Activated gamma-delta T cell treated with anti-CD3 and anti-CD28 coated beads, Interleukin-2, amount 50 U/mL, for 16 hours (primary cell): ENCODE measurements around the gene ZSCAN12.
"Not testable (repeated sequence)": the region's sequence is repeated elsewhere in the genome, so short reads cannot be mapped to it uniquely, and the experiment has no call there.

ENCODE experiments used
- DNase-seq: peaks from one replicate; pipeline ENCODE4 v3.0.0-alpha.2; 2020; ENCODE audit warnings: low read depth

ZSCAN12 gene

DNA sequence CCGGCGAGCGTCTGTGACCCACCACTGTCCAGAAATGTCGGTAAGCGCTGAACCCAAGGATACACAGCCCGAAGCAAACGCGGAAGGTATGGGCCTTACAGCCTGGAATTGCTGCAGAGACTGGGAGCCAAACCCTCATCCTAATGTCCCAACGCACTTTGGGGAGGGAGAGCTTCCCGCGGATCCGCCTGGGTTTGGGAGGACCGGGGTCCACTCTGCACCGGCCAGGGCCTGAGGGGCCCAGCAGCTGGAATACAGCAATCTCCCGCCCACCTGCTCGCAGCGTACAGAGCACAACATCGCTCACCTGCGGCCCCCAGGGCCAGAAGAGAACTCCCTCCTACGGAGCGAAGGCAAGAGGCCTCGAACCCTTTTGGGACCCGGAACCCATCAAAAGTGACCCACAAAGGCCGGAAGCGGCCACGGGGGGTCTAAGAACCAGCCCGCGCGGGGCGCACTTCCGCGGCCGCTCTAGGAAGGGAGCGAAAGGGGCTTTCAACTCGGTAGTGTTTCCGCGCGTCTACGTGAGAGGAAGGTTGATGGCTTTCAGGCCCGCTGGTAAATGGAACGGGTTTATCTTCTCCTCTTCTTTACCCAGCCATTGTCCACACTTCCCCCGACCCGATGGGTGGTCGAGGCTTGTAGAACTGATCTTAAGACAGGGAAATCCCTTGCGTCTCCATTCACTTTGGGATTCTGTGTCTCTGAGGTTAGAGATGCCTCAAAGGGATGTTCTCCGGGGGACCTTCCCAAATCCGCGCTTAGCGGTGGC, at the start of gene ZSCAN12:
TSS of gene ZSCAN12 (minus strand) at position 398 of the 772 bp plus-strand sequence. CDS start 1,342 bp downstream, outside the sequence.
- peak; percentile 77 for DNase-seq

DNA sequence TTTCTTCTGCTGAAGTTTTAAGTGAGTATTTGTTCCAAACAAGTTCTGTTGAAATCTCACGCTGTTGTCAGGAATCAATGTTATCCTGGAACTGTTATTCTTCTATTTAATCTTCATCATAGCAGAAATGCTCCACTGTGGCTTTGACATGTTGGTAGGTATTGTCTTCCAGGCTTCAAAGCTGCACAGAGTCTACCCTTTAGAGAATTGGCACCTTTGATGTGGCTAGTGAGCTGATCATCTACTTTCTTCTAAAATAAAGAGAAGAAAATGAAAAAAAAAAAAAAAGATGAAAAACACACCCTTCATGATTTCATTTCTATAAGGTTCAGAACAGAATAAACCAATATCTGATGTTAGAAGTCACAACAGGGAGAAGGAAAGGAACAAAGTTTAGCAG, 49.5 kb upstream of the ZSCAN12 start:
- no peak for DNase-seq

DNA sequence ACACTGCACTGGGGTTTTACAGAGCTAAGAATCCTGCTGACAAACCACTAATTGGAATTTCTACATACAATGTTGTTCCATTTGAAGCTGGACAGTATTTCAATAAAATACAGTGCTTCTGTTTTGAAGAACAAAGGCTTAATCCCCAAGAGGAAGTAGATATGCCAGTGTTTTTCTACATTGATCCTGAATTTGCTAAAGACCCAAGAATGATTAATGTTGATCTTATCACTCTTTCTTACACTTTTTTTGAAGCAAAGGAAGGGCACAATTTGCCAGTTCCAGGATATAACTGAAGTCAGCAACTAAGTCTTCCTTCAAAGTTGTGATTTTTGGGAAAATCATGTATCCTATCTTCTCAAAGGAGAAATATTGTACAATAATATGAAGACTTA, 48.0 kb upstream of the ZSCAN12 start:
- not testable (repeated sequence) for DNase-seq

DNA sequence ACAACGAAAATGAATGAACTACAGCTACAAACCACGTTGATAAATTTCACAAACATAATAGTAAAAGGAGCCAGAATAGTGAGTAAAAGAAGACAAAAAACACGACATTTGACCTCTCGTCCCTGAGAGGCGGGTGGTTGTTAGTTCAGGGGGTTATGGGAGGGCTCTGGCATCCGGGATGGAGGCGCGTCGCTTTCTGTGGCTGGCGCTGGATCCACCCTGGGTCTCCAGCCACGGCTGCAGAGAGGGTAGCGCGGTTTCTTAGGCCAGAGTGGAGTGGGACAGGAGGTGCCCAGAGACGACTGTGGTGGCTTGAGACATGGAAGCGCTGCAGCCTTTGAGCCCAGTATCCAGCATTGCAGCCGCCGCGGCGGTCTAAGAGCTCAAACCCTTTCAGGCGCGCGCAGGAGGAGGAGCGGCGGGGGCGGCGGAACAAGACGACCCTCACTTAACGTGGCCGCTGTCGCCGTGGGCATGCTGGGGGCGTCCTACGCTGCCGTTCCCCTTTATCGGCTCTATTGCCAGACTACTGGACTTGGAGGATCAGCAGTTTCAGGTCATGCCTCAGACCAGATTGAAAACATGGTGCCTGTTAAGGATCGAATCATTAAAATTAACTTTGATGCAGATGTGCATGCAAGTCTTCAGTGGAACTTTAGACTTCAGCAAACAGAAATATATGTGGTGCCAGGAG, 47.4 kb upstream of the ZSCAN12 start:
- DNase-seq: no peak

DNA sequence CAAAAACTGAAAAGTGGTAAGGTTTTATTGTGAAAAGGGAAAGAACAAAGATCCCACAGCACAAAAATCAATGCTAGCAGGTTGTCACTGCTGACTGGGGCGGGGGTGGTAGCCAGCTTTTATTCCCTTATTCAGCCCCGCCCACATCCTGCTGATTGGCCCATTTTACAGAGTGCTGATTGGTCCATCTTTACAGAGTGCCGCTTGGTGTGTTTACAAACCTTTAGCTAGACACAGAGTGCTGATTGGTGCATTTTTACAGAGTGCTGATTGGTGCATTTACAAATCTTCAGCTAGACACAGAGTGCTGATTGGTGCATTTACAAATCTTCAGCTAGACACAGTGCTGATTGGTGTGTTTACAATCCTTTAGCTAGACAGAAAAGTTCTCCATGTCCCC, 45.2 kb upstream of the ZSCAN12 start:
- DNase-seq: not testable (repeated sequence)

DNA sequence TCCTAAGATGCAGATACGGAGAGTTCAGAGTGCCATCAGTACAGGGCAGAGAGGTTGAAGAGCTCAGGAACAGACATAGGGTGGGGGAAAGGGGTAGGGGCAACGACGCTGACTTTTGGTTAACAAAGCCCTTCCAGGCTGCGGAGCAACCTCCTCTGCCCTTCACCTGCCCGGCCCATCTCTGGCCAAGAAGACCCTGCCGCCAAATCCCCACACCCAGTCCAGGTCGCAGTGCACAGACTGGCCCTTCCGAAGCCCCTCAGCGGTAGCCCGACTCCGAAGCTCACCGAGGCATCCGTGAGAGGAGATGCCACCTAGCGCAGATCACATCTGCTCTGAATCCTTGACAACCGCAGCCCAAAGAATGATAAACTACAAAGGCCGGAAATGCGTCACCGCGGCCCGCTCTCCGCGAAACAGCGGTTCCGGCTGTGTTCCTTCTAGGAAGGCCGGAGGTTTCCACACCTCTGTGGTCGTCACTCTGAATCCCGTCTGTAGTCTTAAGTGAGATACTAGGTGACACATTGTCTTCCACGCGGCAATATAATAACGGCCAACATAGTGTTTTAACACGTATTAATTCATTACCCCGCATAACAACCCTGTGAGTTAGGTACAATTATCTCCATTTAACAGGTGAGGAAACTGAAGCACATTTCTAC, 43.7 kb upstream of the ZSCAN12 start, which contains the start of gene ZSCAN23:
TSS of gene ZSCAN23 (minus strand) at position 380 of the 662 bp plus-strand sequence. CDS start 7,225 bp downstream, outside the sequence.
- peak; percentile 64 for DNase-seq

DNA sequence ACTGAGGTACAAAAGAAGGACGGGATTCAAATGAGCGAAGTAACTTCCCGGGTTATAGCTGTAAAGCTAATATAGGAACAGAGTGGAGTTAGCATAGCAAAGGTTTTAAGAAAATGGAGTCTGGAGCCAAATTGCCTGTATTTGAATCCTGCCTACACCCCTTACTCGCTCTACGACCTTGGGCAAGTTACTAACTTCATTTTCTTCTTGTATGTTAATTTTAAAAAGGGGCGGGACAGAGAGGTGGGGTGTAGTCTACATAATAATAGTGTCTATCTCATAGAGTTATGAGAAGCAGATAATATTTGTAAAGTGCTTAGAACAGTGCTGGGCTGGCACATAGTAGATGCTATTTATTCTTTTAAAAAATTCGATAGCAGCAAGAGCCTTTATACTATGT, 43.0 kb upstream of the ZSCAN12 start:
- DNase-seq: no peak

DNA sequence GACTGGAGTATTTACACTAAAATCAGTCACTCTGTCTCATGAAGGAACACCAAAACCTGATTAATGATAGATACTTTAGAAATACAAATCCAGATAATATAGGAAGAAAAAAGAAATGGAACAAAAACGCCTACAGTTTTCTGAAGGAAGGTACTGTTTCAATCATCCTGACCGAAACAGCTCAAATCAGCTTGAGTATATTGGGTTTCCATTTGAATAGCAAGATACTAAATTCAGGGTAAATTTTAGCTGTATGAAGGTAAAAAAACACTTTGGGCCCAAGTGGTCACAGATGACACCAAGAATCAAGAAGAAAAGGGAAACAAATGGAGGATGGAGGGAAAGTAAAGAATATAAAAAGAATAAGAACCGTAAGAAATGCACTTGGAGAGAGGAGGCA, 36.9 kb upstream of the ZSCAN12 start:
- no peak for DNase-seq

DNA sequence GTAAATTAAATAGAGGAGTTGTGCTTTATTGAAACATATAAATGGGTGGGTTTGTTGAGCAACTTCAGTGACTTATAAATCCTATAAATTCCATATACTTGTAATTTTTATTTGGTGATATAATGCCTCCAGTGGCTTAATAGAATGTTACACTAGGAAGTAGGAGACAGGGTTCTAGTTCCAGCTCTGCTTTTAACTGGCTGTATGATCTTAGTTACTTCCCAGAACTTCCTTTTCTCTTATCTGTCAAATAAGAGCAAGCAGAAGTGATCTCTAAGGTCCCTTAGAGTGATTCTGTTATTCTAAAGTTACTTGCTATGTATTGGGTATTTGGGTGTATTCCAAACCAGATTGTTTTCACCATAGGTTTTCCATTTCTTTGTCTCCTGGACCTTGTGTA, 33.6 kb upstream of the ZSCAN12 start:
- DNase-seq: no peak

DNA sequence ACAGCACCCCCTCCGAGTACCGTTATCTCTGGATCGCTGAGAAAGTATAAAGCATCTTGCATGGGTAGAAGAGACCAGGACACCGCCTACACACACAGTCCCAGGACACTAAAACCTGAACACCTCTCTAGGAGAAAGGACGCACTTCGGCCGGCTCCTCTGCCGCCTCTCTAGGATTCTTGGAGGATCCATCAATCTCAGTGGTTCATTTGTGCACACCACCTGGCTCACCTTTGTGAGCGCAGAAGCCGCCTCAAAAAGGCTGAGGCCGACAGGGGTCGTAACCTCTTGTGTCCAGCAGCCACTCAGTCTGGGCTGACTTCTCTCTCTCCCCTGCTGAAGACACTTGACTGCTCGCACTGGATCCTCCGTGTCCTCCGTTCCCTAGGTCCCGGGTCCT, 30.2 kb upstream of the ZSCAN12 start:
- DNase-seq: no peak

DNA sequence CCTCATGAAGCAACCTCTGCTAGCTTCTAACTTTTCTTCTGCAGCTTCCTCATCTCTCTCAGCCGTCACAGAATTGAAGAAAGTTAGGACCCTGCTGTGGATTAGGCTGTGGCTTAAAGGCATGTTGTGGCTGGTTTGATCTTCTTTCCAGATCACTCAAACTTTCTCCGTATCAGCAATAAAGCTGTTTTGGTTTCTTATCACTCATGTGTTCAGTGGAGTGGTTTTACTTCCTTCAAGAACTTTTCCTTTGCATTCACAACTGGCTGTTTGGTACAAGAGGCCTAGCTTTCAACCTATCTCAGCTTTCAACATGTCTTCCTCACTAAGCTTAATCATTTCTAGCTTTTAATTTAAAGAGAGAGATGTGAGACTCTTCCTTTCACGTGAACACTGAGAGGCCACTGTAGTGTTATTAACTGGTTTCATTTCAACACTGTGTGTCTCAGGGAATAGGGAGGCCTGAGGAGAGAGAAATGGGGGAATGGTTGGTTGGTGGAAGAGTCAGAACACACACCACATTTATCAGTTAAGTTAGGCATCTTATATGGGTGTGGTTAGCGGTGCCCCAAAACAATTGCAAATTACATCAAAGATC, 26.5 kb upstream of the ZSCAN12 start:
- DNase-seq: no peak

DNA sequence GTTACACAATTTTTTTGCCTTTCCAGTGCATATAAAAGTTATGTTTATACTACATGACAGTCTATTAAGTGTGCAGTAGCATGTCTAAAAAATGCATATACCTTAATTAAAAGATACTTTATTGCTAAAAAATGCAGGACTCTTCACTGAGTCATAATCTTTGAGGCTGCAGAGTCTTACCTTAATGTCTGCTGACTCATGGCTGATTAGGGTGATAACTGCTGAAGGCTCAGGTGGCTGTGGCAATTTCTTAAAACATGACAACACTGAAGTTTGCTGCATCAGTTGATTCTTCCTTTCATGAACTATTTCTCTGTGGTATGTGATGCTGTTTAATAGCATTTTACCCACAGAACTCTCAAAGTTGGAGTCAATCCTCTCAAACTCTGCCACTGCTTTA, 24.6 kb upstream of the ZSCAN12 start:
- no peak for DNase-seq

DNA sequence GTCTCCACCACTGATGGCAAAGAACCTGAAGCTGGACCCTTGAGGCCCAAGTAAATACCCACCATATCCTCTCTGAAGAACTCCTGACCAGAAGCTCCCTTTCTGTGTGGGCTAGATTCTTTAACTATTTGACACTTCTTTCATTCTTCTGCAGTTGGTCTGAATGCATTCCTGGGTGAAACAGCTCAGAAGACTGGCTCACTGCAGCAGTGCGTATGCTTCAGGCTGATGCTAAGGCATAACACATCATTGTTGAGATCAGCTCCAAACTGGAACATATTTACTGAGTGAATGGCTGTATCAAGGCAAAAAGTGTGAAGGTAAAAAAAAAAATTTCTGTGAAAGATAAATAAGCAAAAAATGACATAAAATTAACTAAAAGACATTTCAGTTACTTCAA, 24.0 kb upstream of the ZSCAN12 start:
- DNase-seq: no peak

DNA sequence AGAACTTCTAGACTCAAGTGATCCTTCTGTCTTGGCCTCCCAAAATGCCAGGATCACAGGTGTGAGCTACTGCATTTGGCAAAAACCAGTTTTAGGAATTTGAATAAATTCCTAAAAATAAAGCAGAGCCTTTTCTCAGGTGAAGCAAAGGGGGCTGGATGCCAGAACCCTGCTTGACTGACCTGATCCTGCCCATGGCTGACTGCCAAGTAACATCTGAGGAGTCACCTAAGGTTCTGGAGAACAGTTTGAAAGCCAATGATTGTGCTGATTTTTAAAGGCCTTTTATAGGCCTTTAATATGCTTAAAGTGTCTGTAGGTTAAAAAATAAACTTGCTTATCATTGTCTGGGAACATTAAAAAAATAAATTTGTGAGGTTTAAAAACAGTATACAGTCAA, 14.1 kb upstream of the ZSCAN12 start:
- no peak for DNase-seq

DNA sequence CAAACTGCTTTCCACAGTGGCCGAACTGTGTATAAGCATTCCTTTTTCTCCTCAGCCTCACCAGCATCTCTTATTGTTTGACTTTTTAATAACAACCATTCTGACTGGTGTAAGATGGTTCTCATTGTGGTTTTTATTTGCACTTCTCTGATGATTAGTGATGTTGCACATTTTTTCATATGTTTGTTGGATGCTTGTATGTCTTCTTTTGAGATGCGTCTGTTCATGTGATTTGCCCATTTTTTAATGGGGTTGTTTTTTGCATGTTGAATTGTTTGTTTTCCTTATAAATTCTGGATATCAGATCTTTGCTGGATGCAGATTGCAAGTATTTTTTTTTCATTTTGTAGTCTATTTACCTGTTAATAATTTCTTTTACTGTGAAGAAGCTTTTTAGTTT, 11.2 kb upstream of the ZSCAN12 start:
- no peak for DNase-seq

DNA sequence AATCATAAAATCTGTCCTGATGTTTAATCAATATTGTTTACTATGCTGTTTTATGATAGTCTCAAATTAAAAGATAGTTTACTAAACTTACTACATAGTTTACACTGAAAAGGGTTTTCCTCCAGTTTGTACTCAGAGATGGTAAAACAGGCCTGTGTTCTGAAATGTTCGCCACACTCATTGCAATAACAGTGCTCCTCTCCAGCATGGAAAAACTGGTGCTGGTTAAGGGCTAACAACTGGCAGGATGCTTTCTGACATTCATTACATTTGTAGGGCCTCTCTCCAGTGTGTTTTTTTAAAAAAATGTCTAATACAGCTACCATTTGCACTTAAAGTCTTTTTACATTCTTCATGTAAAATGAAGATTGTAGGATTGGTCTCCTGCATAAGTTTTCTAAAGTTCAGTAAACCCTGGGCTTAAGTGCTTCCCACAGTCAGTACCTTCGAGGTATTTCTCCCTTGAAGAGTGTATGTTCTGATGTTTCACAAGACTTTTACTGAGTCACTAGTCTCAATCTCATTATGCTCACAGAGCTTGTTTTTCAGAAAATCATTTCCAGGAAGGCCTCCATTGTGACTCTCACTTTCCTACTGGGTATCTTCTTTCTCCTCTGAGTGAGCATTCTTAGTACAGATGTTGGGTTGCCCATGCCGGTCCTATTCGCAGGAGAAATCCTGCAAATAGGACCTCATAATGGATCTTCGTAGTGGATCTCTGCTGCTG, 8.7 kb upstream of the ZSCAN12 start:
- DNase-seq: no peak

DNA sequence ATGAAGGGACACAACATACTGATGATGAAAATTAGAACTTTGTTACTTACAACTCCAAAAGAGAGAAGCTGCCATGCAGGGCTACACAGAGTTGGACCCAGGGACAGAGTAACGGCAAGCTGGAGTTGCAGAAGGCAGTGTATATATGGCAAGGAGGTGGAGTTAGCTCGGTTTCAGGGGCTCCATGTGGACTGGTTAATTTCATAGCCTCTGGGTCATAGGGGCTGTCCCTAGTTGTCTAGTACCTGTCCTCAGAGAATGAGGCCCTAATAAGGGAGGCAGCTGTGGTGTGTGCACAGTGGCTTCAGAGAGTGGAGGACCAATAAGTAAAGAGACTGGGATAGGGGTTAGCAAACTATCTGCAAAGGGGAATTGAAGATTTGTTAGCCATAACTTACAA, 7.9 kb upstream of the ZSCAN12 start:
- DNase-seq: no peak

DNA sequence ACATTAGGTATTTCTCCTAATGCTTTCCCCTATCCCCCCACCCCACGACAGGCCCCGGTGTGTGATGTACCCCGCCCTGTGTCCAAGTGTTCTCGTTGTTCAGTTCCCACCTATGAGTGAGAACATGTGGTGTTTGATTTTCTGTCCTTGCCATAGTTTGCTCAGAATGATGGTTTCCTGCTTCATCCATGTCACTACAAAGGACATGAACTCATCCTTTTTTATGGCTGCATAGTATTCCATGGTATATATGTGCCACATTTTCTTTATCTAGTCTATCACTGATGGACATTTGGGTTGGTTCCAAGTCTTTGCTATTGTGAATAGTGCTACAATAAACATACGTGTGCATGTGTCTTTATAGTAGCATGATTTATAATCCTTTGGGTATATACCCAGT, 4.4 kb upstream of the ZSCAN12 start:
- DNase-seq: not testable (repeated sequence)

DNA sequence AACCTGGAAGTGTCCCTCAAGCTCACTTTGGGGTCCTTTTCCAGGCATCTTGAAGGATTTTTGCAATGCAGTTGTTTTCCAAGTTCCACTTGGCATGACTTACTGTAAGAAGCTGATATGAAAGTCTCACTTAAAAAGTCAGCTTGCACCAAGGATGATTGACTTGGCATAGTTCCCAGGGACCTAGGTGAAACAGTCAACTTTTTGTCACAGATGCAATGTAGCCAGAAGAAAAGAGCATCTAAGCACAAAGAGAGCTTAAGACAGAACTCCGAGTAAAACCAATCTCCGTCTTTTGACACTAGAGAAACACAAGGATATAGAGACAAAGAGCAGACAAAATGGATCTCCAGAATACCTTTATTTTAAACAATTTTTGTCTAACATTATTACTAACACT, 2.6 kb upstream of the ZSCAN12 start:
- DNase-seq: no peak

DNA sequence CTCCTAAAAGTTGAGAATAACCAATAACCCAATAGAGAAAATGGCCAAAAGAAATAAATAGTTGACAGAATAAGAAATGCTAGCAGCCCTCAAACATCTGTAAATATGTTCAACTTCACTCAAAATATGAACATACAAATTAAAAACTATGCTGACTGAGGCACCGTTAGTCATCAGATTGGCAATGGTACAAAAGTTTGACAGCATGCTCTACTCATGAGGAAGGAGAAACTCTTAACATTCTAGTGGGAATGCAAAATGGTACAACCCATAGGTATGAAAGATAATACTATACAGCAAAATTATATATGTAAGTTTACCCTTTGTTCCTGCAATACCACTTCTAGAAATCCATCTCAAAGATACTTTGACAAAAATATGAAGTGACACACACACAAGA, 1.6 kb upstream of the ZSCAN12 start:
- no peak for DNase-seq

DNA sequence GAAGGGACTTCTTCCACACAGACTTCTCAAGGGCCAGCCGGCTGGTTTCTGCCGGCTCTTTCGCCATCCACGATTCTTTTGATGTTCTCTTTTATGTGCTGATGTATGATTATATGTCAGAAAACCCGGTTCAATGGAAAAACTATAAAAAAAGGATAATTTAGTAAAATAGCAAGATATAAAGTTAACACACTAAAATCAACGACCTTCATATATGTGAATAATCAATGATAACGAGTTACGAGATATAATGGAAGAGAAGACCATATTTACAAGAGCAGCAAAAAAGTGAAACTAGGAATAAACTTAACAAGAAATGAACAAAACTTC, 540 bp upstream of the ZSCAN12 start:
- DNase-seq: no peak

DNA sequence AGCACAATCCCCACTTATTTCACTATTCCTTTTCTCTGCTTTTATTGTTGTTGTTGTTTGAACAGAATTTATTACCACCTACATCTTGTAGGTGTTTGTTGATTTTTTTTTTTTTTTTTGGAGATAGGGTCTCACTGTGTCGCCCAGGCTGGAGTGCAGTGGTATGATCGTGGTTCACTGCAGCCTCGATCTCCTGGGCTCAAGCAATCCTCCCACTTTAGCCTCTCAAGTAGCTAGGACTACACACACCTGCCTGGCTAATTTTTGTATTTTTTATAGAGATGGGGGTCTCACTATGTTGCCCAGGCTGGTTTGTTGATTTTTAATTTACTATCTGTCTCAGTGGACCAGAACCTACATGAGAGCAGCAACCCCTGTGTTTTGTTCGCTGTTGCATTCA, 3.6 kb downstream of the ZSCAN12 start:
- no peak for DNase-seq
